DMS114 treated with DMSO at 0.1 percent for 48 hours (cell line): ENCODE results near the gene AFDN.
"Not testable (repeated sequence)": the region's sequence is repeated elsewhere in the genome, so short reads cannot be mapped to it uniquely, and the experiment has no call there.

Source experiments
- DNase-seq: peaks from one replicate; lab custom pipeline; 2025; ENCODE audit not compliant: unreplicated experiment; lab: John Stamatoyannopoulos, UW

The AFDN gene

DNA sequence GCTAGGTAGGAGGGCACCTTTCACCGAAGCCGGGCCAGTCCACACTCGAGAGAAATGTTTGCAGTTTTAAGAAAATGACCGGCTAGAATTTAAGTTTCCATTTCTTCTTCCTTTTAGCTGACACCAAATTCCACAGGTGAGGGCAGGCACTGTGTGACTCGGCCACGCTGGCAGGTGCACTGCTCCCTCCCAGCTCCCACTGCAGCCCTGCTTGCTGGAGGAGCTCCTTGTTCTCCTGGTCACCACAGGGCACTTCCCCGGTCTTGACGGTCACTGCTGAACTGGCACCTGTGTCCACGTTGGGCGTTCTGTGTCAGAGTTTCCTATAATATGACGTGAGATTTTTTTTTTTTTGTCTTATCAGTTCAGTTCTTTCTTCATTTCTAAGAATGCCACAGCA lies 167.1 kb downstream of the AFDN start:
- DNase-seq, result no peak

DNA sequence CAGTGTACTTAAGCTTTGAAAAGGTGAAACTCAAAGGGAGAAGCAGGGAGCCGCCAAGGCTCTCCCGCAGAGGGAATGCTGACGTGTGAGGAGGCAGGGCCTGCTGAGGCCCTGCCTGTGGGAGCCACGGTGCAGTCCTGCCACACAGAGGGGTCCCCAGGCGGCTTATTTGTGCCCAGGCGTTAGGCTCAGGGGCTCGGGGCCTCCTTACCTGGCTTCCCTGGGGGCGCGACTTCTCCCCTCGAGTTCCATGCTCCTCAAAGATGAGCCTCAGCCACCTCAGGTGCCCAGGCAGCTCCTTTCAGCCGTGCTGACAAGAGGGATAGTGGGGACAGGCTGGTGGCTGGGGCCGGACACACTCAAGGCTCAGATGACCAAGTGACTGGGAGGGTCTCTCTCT lies 168.6 kb downstream of the AFDN start:
- DNase-seq, result no peak

DNA sequence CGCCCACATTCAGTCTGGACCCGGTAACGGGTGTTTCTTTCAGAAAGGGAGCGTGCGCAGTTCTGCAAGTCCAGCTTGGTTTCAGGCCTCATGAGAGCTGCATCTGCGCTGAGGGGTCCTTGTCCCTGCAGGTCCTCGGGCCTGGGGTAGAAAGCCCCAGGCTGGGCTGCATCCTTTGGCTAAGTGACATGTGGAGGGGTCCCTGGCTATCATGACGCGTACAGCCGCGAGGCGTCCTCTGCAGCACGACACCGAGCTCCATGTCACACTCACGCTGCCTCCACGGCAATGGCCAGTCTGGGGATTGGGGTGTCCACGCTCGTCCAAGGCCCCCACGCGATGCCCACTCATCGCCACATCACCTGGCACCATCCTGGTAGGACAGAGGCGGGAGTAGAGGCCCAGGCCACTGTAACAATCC lies 169.0 kb downstream of the AFDN start:
- DNase-seq, result no peak

DNA sequence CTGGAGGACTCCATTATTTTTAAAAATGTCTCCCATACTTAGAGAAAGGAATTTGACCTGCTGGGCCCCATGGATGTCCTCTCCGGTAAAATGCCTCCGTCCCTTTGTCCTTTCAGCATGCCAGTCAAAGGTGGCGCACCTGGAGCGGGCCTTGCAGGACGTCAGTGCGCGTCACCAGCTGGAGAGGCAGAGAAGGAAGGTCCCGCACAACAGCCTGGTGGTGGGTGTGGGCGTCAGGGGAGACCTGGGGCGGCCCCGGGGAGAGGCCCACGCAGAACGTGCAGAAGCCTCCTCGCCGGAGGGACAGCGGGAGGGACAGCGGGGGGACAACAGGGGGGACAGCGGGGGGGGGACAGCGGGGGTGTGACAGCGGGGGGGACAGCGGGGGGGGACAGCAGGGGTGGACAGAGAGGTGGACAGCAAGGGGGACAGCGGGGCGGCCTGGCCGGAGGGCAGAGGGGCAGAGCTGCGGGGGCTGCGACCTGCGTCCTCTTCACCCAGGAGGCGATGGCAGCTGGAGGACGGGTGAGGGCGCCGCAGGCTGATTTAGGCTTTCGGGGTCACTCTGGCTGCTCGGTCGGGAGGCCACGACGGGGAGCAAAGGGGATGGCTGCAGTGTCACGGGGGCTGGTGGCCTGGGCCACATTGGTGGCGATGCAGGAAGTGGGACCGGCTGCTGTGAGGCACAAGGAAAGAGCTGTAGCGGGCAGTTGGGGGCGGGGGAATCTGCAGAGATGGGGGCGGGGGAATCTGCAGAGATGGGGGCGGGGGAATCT lies 169.9 kb downstream of the AFDN start:
- DNase-seq, result no peak

DNA sequence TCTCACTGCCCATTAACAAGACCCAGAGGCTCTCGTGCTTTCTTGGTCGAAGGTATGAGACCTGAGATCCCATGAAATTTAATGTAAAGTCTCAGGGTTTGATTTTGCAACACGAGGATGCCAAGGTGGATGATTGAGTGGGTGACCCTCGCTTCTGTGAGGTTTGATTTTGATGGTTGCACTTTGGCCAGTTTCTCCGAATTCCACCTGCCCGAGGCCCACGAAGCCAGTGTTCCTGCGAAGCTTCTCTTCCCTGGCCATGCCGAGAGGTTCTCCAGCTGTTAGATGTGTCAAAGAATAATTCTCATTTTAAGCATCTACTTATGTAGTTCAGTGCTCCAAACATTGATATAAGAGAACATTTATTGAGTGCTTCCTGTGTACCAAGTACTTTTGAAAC lies 170.9 kb downstream of the AFDN start, which contains the start of gene KIF25:
TSS of gene KIF25 (plus strand) at position 30 of the 400 bp plus-strand sequence. CDS start 31,915 bp downstream, outside the sequence.
- DNase-seq, result no peak

DNA sequence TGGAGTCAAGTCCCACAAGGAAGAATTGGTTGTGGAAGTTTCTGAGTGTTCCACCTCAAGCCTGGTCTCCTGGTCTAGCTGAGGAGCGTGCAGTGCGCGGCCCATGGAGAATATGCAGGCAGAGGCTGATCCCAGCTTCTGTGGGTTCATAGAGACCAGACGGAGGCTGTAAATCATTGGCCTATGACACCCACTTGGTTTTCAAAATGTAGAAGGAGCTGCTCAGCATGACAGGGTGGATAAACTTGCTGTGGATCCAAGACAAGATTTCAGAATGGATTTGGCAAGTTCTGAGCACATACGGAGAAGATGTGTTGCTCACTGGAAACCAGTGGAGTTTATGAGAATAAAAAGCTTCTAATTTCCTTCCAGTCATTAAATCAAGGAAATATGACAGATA lies 171.5 kb downstream of the AFDN start:
- no peak for DNase-seq

DNA sequence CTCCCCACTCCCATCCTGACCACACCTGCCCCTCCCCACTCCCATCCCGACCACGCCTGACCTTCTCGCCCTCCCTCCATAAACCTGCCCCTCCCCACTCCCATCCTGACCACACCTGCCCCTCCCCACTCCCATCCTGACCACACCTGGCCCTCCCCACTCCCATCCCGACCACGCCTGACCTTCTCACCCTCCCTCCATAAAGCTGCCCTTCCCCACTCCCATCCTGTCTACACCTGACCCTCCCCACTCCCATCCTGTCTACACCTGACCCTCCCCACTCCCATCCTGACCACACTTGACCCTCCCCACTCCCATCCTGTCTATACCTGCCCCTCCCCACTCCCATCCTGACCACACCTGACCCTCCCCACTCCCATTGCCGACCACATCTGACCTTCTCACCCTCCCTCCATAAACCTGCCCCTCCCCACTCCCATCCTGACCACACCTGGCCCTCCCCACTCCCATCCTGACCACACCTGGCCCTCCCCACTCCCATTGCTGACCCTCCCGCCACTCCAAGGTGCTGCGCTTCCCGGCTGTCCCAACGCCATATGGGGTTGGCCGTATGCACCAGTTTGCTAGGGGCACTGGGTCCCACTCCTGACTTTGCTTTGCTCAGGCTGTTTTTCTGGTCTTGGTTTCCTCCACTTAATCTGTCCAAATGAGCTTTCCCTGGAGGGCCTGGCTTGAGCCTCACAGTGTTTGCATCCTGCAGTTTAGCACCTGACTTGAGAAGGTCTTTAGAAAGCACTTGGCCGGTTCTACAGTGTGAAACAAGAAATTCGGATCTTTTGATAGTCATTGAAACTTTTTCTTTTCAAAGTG lies 173.7 kb downstream of the AFDN start:
- DNase-seq, result no peak

DNA sequence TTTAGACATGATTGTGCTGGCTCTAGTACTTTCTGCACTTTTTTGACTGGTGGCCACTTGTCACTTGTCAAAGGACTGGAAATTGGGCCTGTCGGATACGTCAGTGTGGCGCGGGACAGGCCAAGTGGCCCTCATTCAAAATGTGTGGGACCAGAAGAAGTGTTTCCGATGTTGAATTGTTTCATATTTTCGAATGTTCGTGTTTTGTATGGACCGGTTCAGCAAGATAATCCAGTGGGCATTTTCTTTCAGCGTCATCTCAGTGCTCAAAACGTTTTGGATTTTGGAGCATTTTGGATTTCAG lies 174.3 kb downstream of the AFDN start:
- DNase-seq, result no peak

DNA sequence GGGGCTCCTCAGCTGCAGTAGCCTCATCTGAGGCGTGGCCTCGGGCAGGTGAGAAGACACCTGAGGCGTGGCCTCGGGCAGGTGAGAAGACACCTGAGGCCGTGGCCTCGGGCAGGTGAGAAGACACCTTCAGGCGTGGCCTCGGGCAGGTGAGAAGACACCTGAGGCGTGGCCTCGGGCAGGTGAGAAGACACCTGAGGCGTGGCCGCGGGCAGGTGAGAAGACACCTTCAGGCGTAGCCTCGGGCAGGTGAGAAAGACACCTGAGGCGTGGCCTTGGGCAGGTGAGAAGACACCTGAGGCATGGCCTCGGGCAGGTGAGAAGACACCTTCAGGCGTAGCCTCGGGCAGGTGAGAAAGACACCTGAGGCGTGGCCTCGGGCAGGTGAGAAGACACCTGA lies 174.8 kb downstream of the AFDN start:
- not testable (repeated sequence) for DNase-seq

DNA sequence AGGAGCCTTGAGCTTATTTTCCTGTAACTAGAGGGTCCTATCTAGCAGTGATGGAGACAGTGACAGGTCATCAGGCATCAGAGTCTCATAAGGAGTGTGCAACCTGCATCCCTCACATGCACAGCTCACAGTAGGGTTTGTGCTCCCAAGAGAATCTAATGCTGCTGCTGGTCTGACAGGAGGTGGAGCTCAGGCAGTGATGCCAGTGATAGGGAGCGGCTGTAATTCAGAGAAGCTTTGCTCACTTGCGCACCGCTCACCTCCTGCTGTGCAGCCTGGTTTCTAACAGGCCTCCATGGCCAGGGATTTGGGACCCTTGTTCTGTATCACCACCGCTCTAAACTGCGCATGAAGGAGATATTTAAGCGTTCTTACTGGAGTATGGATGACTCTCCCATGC lies 176.1 kb downstream of the AFDN start:
- DNase-seq, result no peak

DNA sequence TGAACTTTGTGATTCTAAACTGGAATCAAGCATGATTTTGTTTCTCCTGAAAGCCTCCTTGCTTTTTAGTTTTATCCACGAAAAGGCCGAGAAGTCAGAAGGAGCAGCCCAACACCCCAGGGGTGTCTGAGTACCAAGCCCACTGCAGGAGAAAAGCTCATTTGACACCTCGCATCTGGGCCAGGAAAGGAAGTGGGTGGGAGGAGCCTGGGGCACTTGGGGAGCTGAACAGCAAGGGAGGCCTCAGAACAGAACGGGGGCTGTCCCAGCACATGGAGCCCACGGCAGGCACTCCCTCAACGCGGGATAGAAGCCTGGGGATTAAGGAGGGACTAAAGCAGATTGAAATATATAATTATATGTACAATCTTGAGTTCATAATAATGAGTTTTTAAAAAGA lies 177.3 kb downstream of the AFDN start:
- DNase-seq, result no peak

DNA sequence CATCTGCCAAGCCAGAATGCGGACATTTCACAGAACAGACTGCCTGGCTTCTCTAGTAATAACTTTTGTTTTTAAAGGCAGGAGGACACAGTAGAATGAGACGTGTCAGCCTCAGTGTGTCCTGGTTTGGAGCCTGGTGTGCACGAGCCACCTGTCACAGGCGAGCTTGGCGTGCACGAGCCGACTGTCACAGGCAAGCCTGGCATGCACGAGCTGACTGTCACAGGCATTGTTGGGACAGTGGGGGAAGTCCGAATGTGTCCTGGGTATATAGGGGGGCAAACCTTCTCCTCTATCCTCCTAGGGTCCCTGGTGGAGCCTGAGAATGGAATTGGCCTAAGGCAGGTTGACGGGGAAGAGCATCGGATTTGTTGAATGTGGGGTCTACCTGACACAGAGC lies 178.2 kb downstream of the AFDN start:
- DNase-seq, result no peak

DNA sequence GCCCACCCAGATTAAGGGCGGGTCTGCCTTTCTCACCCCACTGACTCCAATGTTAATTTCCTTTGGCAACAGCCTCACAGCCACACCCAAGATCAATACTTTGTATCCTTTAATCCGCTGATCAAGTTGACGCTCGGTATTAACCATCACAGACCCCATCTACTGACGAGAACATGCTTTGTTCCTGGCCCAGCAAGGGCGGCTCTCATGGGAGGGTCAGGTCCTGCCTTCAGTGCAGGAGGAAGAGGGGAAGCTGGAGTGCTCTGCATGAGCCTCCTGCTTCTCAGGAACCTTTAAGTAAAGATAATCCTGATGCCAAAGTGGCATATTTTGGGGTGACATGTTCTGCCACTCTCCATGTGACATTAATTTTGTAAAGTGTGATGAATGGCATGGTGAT lies 179.1 kb downstream of the AFDN start:
- DNase-seq, result no peak

DNA sequence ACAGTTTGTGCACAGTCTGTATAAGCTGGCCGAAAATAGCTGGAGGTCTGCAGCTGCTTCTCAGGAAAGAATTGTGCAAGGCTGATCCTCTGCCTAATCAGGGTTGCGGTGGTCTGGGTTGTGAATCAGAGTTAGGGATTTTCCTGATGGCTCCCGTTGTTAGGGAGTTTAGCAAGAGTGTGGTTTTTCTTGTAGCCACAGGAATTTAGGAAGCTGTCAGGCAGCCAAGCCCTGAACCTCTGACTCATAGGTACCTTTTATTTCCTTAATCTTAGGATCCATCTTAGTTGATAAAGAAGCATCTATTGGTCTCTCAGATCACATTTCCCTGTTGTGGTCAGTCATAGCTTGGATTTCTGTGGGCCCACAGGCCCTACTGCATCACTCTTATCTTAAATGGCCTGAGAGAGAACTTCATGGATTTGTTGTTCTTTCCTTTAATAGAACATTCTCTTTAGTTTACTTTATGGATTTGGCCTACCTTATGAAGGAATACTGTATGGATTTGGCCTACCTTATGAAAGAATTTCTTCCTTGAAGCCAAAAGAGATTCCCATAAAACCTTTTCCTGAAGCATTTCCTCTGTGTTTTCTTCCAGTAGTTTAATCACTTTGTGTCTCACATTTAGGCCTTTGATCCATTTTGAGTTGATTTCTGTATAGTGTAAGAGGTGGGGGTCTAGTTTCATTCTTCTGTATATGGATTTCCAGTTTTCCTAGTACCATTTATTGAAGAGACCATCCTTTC lies 181.1 kb downstream of the AFDN start:
- no peak for DNase-seq

DNA sequence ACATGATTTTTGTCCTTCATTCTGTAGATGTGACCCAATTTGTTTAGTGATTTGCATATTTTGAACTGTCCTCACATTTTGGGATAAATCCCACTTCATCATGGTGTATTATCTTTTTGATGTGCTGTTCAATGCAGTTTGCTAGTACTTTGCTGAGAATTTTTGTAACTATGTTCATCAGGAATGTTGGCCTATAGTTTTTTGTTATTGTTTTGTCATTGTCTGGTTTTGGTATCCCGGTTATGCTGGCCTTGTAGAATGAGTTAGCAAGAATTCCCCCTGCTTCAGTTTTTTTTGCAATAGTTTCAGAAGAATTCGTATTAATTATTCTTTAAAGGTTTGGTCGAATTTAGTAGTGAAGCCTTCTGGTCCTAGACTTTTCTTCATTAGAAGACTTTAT lies 182.6 kb downstream of the AFDN start:
- no peak for DNase-seq

DNA sequence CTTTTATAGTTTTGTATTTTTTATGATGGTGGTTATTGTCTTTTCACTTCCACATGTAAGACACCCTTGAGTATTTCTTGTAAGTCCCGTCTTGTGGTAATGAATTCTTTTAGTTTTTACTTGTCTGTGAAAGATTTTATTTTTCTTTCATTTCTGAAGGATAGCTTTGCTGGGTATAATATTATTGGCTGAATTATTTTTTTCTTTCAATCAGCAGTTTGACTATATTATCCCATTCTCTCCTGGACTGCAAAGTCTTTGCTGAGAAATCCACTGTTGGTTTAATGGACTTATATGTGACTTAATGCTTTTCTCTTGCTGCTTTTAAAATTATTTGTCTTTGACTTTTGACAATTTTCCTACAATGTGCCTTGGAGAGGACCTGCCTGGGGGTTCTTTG lies 184.6 kb downstream of the AFDN start:
- DNase-seq, result no peak

DNA sequence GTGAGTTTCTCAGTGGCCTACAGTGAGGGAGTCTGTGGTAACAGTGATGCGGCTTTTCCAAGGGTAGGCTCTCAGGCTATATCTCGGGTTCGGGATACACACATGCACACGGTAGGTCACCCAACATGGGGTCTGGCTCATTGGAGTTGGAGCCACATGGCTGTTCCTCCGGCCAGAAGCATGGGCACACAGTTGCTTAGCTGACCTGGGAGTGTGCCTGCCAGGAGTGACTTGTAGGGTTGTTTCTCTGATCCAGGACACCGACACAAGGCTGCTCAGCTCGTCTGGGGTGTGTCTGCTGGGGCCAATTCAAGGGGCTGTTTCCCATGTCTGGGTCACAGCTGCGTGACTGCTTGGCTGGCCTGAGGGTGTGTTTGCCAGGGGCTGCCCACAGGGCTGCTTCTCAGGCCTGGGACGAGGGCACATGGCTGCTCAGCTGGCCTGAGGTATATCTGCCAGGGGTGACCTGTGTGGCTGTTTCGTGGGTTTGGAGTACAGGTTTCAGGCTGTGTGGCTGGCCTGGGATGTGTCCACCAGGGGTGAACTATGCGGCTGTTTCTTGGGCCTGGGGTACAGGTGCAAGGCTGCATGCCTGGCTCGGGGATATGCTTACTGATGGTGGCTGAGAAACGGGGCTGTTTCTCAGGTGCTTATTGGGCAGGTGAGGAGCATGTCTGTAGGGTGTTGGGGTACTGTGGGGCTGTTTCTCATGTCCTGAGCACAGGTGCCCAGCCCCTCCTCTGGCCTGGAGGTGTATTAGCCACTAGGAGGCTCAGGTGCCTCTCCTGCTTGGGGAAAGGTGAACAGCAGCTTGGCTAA lies 185.9 kb downstream of the AFDN start:
- DNase-seq, result no peak

DNA sequence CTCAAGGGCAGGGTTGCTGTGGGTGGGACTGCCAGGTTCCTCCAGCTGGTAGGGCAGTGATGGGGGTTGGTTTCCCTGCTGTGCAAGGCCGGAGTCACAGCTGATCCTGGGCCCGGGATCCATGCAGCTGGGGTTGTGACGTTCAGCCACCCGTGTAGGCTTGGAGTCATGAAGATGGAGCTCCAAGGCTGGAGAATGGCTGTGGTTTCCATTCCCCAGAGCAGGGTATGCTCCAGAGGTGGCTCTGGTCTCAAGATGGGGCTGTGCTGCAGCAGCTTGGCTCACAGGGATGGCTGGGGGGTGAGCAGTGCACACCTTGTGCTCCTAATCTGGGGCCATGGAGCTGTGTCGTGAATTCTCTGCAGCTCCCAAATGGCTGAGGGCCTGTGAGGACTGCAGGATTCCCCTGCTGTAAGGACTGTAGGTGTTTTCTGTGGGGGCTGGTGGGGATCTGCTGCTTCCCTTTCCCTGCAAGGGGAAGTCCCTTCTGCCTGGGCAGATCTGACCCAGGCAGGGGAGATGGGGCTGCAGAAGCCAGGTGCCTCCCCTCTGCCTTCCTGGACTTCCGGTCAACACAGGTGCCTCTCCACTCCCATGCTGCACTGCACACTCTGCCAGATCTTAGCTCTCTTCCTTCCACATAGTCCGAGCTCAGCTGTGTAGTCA lies 186.7 kb downstream of the AFDN start:
- no peak for DNase-seq

DNA sequence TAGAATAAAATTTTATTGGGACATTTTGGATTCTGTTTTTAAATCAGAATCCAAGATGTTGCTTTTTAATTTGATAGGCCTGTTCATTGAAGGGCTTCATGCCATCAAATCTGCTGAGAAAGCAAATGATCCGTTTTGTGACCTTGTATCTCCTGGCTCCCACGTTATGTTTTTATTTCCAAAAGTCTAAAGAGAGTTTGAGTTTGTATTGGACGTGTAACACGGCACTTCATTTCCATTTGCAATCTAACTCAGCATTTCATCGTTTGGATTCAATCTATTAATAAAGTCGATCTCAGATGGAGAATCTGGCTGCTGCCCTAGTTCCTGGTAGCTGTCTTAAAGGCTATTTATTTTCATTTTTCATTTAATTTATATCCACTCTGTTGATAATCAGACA lies 187.7 kb downstream of the AFDN start:
- DNase-seq, result no peak

DNA sequence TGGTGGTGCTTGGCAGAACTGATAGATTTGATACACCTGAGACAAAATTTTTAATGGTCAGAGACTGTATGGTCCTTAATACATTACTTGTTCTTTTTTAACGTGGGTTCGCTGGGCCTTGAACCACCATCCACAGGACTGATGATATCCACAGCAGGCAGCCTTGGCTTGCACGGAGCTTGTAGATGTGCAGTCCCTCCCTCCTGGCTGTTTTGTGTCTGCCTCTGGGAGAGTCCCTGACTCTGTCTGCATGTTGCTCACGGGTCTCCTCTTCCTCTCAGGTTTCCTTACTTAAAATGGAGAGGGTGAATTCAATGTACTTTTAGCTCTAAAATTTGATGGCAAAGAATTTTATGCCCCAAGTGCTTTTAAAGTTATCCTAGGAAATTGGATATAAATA lies 188.3 kb downstream of the AFDN start:
- DNase-seq, result no peak
